NCI-H1436 (cell line): Measurements from ENCODE around the gene KANSL1L.
A peak's percentile ranks its signal among the peaks of the same experiment; 100 is the strongest.

Source experiments
- DNase-seq: peaks from one replicate; lab custom pipeline; 2025; lab: John Stamatoyannopoulos, UW

The KANSL1L gene

GRCh38 chr2:210000464-210001324 lies 170.5 kb downstream of the KANSL1L start:
- DNase-seq: no peak

DNA sequence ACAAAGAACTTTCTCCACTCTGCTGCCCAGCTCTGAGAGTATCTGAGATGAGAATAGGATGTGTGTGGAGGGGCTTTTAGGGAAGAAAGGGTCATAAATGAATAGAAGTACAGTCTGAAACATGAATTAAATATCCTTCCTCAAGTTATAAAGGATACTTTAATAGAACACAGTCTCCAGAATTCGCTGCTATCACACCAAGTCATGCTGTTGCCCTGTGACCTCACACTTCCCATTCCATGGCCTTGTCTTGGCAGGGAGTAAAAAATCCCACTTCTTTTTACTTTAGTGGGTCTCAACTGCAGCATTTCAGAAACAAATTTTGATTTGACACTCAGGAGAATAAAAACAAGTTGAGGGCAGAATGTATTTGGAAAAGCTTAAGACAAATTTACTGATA lies 172.6 kb downstream of the KANSL1L start:
- DNase-seq: no peak

- DNase-seq: no peak
Observed at GRCh38 chr2:209993968-209994367, 177.2 kb downstream of the KANSL1L start.

DNA sequence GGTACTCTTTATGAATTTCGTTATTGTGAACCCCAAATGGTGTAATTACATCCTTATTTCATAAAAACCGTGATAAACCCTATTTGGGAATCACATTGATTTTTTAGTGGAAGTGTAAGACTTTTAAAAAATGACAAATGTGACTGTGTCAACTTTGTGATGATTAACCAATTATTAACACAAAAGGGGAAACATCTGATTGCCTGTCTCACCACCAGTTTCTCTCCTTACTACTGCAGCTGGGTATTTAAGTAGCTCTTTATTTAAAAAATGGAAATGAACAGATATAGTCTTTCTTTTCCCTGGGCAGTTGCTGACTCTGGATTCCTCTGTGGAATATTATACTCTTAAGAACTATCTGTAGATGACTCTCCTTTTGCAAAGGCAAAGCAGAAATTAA lies 180.4 kb downstream of the KANSL1L start:
- no peak for DNase-seq

DNA sequence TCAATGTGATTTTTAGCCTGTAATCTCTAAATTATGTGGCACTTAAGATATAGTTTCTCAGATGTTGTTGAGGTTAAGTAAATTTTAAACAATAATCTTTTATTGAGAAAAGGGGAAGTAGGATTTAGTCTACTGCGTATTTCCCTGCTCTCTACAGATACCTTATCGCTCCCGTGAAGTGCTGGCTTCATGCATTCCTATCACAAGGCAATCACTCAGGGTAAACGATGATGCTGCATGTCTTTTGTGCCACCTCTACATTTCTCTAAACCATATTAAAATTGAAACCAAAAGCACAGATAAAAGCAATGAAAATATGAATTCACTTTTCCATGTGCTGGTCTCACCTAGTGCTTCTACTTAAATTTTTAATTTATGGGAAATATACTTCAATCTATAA lies 183.2 kb downstream of the KANSL1L start:
- no peak for DNase-seq

DNA sequence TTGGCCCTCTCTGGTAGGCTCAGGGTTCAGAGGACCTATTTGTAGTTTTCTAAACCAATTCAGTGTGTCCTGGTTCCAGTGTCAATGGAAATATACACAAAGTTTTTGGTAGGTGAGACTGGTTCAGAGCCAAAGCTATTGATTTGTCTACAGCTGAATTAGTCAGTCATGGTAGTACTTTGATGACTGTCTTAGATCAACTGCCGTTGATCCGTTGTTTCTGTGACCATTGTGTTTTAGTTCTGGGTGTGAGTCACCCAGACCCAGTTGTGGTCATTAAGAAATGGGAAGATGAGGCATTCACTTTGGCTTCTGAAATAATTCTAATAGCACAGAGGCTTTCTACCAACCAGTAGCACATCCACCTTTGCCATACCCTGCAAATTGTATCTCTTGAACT lies 184.8 kb downstream of the KANSL1L start:
- DNase-seq: no peak

DNA sequence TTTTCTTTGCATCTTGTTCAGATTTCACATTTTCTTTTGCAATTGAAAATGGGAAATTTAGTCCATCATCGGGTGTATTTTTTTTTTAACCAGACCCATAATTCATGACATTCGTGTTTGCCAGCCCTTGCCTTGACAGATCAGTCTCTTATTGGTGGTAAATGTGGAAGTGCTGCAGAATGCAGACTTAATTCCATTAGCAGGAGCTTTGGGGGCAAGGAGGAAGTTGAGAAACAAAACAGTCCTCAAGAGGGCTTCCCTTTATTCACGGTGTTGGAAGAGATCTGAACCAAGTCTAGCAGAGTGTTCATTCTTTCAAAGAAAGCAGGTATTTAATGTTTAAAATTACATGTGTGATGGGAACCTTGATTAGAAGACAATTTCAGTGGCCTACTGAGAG lies 185.3 kb downstream of the KANSL1L start:
- DNase-seq: no peak

- no peak for DNase-seq
Observed at GRCh38 chr2:209984291-209984690, 186.9 kb downstream of the KANSL1L start.

GRCh38 chr2:209977386-209978239 lies 193.6 kb downstream of the KANSL1L start:
- DNase-seq: peak; percentile 27

DNA sequence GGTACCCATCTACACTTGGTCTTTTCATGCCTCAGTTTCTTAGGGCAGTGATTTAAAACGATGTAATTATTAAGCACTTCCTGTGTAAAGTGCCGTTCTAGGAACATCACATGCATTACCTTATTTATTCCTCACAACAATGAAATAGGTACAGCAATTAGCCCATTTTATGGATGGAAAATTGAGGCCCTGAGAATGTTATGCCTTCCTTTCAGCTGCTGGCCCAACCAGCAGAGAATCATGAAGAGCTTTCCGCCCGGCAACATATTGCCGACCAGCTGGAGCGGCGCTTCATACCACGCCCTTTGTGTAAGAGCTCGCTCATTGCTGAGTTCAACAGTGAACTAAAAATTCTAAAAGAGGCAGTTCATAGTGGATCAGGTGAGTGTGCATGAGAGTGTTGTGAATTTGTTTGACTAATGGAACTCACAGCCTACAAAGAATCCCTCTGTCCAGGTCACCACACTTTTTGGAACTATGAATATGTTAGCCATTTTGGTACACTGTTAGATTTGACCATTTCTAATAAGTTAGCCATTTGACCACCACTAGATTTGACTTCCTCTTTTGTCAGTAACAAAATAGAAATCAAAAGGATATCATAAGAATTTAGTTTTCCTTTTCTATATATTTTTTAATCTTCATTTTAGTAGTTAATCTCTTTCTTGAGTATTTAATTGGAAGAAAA lies 194.4 kb downstream of the KANSL1L start:
- no peak for DNase-seq

DNA sequence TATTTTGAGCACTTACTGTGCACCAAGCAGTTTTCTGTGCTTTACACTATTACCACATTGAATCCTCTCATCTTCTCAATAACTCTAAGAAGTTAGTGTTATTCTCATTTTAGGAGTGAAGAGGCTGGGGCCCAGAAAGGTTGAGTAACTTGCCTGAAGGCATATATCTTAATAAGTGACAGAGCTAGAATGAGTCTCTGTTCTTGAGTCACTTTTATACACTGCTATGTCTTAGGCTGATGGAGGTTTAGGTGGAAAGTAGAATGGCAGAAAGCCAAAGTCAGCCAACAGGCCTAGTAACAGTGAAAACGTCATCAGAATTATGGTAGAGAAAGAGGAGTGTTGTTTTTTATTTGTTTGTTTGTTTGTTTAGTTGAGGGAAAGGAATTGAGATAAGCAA lies 196.6 kb downstream of the KANSL1L start:
- no peak for DNase-seq

GRCh38 chr2:209973328-209973727 lies 197.9 kb downstream of the KANSL1L start:
- no peak for DNase-seq
